T47D (cell line): ENCODE data around the gene TMEM178B.

ENCODE experiments used
- DNase-seq, 2 experiments: peaks; one replicate each; pipeline versions ENCODE4 v3.0.0 to v3.0.0-alpha.2; 2011 to 2012; ENCODE audit warnings: low read depth in 1 of 2, low spot score in 1 of 2
- JUND ChIP-seq: IDR thresholded peaks from 2 replicates; pipeline ENCODE4 v1.6.1; 2012; ENCODE audit warnings: low read depth
- in situ Hi-C: cut with HindIII; loops from 2 replicates; pipeline ENCODE4 v1.10.0; 2016; ENCODE audit warnings: low sequenced_read_pairs, low pct_unique_long_range_greater_than_20kb

The TMEM178B gene

DNA sequence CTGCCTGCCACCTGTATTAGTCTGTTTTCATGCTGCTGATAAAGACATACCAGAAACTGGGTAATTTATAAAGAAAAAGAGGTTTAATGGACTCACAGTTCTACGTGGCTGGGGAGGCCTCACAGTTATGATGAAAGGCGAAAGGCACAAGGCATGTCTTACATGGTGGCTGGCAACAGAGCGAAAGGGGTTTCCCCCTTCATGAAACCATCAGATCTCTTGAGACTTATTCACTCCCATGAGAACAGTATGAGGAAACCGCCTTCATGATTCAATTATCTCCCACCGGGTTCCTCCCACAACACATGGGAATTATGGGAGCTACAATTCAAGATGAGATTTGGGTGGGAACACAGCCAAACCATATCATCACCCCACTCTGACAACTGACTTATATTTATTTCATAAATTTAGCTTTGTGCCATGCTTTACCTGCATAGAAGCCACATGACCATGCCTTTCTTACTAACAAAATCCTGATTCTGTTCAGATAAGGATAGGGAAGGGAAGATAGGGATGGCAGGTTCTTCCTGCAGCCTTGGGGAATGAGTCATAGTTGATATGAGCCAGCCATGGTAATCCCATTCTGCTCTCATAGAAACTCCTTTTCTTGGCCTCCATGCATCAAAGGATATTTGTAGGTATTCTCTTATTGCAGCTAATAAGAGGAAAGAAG, 286.0 kb downstream of the TMEM178B start:
- in situ Hi-C loops, result no loop called here
- no peak for DNase-seq
- TF ChIP-seq JUND, result no peak

DNA sequence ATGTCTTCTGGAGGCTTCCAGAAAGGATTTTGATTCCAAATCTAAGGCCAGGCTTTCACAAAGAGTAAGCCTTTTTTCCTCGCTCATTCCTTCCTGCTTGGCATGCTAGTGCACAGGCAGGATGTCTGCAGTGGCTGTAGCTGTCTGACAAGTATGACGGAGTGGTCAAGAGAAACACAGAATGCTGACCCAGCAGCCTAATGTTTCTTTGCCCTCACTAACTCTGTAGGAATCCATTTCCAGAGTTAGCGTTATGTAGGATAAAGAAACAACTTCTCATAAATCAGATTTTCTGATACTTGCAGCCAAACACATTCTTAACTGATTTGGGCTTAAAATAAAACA, 286.5 kb downstream of the TMEM178B start:
- no peak for TF ChIP-seq JUND
- in situ Hi-C loops, result no loop called here
- no peak for DNase-seq

DNA sequence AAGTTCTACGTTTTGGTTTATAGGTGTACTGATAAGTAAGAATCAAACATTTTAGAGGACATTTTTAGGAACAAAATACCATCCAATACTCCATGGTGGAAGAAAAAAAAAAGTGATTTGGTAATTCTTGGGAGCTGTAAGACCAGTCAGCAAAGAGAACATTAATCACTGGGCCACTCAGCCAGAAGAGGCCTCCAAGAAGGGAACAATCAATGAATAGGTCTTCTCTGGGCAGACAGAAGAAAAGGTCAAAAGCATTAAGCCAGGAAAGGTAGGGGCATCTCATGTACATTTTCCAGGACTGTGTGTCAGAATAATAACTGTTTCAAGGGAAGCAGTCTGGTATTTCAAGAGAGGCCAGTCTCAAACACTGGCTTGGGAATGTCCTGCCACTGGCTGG, 286.9 kb downstream of the TMEM178B start:
- in situ Hi-C loops, result no loop called here
- TF ChIP-seq JUND, result no peak
- DNase-seq, result no peak

DNA sequence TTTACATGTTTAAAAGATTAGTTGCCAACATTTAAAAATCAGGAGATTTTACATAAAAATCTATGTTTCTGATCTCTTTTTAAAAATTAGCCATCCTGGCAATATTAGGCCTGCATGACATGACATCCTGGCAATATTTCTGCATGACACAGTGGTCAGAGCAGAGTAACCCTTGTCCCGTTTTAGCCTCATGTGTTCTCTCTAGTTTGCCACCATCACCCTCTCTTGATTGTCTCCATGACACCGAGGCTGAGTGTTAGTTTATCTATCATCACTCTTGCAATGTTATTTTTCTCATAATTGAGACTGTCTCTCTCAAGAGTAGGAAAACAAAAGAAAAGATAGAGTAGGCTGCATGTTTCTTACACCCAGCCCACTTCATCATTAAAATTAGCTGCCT, 287.6 kb downstream of the TMEM178B start:
- in situ Hi-C loops, result no loop called here
- no peak for DNase-seq
- no peak for TF ChIP-seq JUND

DNA sequence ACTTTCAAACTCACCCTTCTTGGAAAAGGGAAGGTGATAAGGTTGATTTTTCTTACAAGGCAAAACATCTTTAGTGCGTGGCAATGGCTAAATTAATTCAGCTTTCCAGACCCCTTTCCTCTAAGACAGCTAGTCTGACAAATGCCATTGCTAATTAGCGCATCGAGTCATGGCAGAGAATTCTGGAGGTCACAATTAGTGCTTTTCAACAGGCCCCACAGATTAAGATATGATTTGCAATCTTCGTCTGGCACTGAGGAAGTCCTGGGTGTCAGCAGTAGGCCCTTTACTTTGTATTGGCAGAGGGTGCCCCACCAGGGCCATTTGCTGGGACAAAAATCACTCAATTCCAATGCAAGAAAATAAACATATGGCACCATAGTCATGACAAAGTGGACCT, 288.1 kb downstream of the TMEM178B start:
- in situ Hi-C loops, result no loop called here
- no peak for TF ChIP-seq JUND
- DNase-seq, result no peak

DNA sequence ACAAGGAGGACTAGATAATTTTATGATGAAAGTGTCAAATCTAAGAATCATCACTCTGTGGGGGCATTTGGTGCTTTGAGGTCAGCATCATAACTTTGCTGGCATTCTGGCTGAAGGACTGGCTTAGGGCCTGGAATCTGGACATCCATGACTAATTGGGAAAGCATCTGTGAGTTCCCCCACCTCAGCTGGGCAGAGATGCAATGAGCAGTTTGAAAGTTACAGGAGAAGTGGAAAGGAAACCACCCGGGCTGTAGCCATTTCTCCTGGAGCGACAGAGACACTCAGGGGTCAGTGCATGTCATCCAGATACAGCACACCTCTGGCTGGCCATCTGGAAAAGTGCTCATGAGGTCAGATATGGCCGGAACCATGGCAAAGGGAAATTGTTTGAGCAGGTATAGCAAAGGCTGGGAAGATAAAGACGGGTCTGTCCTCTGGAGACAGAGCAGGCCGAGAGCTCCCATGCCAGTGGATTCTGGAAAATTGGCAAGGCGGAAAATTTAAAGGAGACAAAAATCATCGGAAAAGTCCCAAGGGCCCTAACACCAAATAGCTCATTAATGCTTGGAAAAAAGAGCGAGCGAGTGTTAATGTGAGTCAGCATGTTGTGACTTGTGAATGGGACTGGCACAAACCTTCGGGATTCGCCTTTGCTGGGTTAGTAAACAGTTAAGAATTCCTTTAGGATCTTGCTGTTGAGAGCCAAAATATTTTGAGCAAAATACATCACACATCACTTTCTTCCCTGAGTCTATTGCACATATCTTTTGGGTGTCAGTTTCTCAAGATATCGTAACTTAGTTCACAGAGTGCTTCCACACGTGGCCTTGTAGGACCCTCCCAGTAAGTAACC, 288.9 kb downstream of the TMEM178B start:
- in situ Hi-C loops, result no loop called here
- TF ChIP-seq JUND, result no peak
- no peak for DNase-seq

DNA sequence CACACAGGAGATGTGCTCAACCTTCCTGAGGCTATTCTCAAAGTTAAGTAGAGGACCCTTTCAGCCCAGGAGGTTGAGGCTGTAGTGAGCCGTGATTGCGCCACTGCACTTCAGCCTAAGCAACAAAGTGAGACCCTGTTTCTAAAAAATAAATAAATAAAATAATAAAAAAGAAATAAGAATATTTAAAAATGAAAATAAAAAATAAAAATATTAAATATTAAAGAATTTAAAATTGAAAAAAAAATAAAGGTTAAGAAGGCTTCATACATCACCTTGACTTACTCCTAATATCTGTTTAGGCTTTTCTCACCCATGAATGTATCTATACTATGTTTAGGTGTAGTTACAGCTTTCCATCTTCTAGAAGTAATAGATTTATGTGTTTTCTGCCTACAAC, 289.9 kb downstream of the TMEM178B start:
- no peak for DNase-seq
- no peak for TF ChIP-seq JUND
- in situ Hi-C loops, result no loop called here

DNA sequence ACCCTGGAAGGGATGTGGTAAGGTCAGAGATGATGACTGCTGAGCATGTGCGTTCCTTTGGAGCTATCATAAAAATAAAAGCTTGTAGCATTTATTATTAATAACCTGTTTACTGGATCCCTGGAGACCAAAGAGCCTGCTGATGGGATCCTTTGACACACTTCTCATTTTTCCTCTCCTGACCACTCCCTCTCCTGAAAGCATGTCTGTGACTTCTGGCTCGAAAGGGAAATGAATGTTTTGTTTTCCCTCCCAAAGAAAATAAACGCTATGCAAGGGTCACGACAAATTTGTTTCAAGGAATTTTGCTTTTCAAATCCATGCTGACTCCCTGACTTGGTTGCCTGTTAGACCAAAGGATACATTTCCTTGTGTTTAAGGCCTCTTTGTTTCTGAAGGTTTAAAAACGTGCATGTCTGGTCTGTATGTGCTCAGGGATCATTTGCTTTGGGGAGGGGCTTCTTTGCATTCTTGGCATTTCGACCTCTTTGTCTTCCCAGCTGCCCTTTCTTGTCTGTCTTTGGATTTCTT, 292.3 kb downstream of the TMEM178B start:
- in situ Hi-C loops, result no loop called here
- DNase-seq, result no peak
- no peak for TF ChIP-seq JUND

DNA sequence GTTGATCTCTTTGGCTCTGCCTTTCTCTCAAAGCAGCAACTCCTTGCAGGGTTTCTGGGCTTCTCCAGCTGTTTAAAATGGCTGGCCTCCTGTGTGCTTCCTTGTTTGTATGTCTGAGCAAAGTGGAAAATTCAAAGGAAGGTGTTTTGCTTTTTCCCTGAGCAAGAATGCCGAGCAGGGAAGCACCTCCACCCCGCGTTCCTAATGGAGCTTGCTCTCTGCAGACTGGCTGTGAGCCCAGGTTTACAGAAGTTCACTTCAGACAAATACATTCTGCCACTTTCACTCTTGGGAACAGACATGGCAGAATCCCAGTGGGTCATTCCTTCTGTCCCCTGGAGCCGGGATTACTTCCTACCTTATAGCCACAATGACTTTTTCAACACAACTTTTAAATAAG, 295.6 kb downstream of the TMEM178B start:
- in situ Hi-C loops, result no loop called here
- TF ChIP-seq JUND, result no peak
- no peak for DNase-seq

DNA sequence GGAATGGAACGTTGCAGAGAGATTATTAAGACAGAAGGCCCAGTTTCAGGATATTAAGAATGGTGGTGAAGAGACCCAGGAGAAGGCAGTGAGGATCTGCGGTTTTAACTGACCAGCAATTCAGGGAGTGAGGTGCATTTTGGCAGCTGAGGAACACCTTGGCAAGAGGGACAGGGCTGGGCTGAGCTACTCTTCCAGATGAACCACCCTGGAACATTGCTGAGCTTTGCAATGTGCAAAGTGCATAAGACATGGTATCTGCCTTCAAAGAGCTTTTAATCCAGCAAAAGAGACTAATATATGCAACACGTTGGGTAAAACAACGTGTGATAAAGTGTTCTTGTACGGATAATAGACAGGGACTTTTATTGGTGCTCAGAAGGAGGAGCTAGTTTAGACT, 296.3 kb downstream of the TMEM178B start:
- no peak for DNase-seq
- in situ Hi-C loops, result no loop called here
- TF ChIP-seq JUND, result no peak

DNA sequence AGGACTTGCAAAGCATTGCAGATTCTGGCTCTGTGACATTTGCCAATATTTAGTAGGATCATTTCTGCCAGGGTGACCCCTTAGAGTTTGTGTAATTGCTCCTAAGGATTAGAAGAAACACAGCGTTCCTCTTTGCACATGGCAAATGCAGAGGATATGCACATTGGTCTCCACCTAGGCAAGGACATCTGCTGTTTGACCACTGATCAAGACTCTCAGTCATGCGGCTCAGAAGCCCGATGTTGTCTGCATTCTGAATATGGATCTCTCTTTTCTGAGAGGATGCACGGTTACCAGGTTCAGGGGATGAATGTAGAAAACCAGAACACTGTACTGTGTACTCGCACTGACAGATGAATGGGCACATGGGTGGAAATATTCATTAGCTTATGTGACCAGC, 296.8 kb downstream of the TMEM178B start:
- no peak for TF ChIP-seq JUND
- in situ Hi-C loops, result no loop called here
- no peak for DNase-seq

DNA sequence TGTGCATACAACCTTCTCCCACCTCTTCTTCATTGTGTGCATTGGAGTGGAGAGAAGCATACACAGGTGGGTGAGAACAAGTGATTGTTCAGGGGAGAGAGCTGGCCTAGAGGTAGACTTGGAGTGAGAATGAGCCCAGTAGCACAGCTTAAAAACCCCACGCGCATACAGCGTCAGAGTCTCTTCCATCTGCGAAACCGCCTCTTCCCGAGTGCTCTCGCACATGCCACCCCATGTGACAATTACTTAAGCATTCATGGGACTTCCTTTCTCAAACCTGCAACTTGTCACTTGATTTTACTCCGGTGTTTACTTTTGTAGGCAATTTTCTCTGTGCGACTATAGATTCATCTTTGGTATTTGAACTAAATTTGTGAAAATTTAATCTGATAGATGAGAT, 300.6 kb downstream of the TMEM178B start:
- no peak for TF ChIP-seq JUND
- in situ Hi-C loops, result no loop called here
- DNase-seq, result no peak

DNA sequence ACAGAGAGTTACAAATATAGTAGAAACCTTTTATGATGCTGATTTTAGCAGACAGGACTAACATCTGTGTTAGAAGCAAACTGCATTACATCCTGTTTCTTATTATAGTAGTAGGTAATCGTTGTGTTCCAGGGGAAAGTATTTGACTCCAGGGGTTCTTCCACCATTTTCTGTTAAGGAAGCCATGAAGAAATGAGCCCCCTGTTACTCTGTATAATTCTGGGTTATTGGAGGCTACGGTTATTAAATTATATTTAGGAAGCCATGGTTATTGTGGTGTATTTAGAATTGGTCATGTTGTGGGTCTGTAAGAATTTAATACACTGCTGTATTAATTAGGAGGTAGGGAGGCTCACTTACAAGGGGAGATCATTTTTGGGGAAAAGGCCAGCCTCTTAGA, 301.6 kb downstream of the TMEM178B start:
- no peak for DNase-seq
- in situ Hi-C loops, result no loop called here
- no peak for TF ChIP-seq JUND
